Esophagus muscularis mucosa (tissue), 3 donors: ENCODE measurements around the gene LRRC52.

Experiments
- POLR2AphosphoS5 ChIP-seq, 2 donors: sonication (generic); formaldehyde crosslinking; IDR thresholded peaks; one replicate each; pipeline ENCODE4 v1.6.1; 2017; ENCODE audit warnings: antibody characterized with exemption in 2 of 2
- TF ChIP-seq, protein P1 (sequence below), 3 experiments: fragments of 200-600 bp in 2 of 3; fragments of 450-650 bp in 1 of 3; sonication (generic) in 2 of 3; IDR thresholded peaks; one replicate each; pipeline ENCODE4 v1.5.1; 2017 to 2019; ENCODE audit warnings: antibody characterized with exemption in 3 of 3, mild to moderate bottlenecking in 2 of 3, moderate library complexity in 1 of 3

DNA sequence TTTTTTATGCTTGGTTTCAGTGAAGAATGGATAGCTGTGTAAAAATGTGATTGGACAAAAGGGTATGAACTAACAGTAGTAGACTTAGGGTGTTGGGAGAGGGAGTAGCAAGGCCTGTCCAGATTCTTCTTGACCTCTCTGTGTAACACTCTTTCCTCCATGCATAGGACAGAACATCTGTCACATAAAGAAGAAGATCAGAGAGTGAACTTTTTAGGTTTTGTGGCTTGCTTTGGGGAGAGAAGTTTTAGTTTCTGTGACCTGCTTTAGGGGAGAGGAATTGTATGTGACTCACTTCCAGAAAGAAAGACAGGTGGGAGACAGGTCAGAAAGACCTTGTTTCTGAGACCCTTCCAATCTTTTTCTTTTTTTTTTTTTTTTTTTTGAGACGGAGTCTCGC lies 27.3 kb upstream of the LRRC52 start:
- TF ChIP-seq, protein P1, sequence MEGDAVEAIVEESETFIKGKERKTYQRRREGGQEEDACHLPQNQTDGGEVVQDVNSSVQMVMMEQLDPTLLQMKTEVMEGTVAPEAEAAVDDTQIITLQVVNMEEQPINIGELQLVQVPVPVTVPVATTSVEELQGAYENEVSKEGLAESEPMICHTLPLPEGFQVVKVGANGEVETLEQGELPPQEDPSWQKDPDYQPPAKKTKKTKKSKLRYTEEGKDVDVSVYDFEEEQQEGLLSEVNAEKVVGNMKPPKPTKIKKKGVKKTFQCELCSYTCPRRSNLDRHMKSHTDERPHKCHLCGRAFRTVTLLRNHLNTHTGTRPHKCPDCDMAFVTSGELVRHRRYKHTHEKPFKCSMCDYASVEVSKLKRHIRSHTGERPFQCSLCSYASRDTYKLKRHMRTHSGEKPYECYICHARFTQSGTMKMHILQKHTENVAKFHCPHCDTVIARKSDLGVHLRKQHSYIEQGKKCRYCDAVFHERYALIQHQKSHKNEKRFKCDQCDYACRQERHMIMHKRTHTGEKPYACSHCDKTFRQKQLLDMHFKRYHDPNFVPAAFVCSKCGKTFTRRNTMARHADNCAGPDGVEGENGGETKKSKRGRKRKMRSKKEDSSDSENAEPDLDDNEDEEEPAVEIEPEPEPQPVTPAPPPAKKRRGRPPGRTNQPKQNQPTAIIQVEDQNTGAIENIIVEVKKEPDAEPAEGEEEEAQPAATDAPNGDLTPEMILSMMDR (IDR thresholded peaks at IDR 0.05) = no peak
- no peak for TF ChIP-seq POLR2AphosphoS5 (IDR thresholded peaks at IDR 0.05)
